GM18505 (cell line): ENCODE measurements around the gene HDGFL2.

ENCODE experiments used
- ATAC-seq: cut with Tn5 transposase; IDR thresholded peaks from one replicate; pipeline ENCODE4 v1.9.1; 2021; ENCODE audit not compliant: unreplicated experiment
- POLR2A ChIP-seq: IDR thresholded peaks from 4 replicates; pipeline ENCODE4 v1.6.1; 2011; ENCODE audit warnings: borderline replicate concordance; ENCODE audit not compliant: insufficient read depth, insufficient read length; ENCODE audit errors: extremely low read depth

The HDGFL2 gene

GRCh38 chr19:4467835-4468234 lies 4.3 kb upstream of the HDGFL2 start:
- TF ChIP-seq POLR2A, result no peak
- ATAC-seq, result no peak

- peak; percentile 23 for TF ChIP-seq POLR2A
- ATAC-seq, result peak; percentile 84
Observed at GRCh38 chr19:4471403-4472173, 509 bp upstream of the HDGFL2 start.

GRCh38 chr19:4473011-4473762 lies 1.1 kb downstream of the HDGFL2 start:
- ATAC-seq, result no peak
- TF ChIP-seq POLR2A, result no peak

GRCh38 chr19:4473763-4474513 lies 1.8 kb downstream of the HDGFL2 start:
- TF ChIP-seq POLR2A, result no peak
- ATAC-seq, result no peak

GRCh38 chr19:4474514-4475022 lies 2.5 kb downstream of the HDGFL2 start:
- ATAC-seq, result no peak
- TF ChIP-seq POLR2A, result no peak

- no peak for TF ChIP-seq POLR2A
- ATAC-seq, result no peak
Observed at GRCh38 chr19:4477034-4477801, 5.1 kb downstream of the HDGFL2 start.

GRCh38 chr19:4482721-4483364 lies 10.7 kb downstream of the HDGFL2 start:
- no peak for ATAC-seq
- no peak for TF ChIP-seq POLR2A

GRCh38 chr19:4483385-4483784 lies 11.3 kb downstream of the HDGFL2 start:
- no peak for ATAC-seq
- no peak for TF ChIP-seq POLR2A

GRCh38 chr19:4487572-4487971 lies 15.5 kb downstream of the HDGFL2 start:
- TF ChIP-seq POLR2A, result no peak
- ATAC-seq, result no peak

GRCh38 chr19:4488496-4488895 lies 16.4 kb downstream of the HDGFL2 start:
- no peak for ATAC-seq
- TF ChIP-seq POLR2A, result no peak

GRCh38 chr19:4491446-4491845 lies 19.3 kb downstream of the HDGFL2 start:
- ATAC-seq, result no peak
- no peak for TF ChIP-seq POLR2A
